Embryonic facial prominence (tissue), 1 donor: ENCODE measurements around the gene MAST4.
A peak's percentile ranks its signal among the peaks of the same experiment; 100 is the strongest.
"Not testable (repeated sequence)": the region's sequence is repeated elsewhere in the genome, so short reads cannot be mapped to it uniquely, and the experiment has no call there.

ENCODE experiments used
- DNase-seq: peaks from one replicate; pipeline ENCODE4 v3.0.0-alpha.2; 2016; ENCODE audit errors: extremely low spot score

MAST4 gene

DNA sequence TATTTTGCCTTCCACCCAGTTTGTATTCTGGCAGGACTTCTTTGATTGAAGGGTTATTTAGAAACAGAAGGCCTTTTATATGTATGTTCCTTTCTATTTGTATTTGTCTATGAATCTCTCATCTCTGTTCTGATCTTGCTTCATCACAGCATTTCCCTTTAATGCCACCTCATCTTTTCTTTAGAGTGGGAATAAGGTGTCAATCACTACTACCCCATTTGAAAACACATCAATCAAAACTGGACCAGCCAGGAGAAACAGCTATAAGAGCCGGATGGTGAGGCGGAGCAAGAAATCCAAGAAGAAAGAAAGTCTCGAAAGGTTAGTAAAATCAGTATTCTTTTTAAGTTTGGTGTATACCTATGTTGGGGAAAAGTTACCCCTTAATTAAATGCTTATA is 564.1 kb downstream of the MAST4 start:
- DNase-seq, result no peak

DNA sequence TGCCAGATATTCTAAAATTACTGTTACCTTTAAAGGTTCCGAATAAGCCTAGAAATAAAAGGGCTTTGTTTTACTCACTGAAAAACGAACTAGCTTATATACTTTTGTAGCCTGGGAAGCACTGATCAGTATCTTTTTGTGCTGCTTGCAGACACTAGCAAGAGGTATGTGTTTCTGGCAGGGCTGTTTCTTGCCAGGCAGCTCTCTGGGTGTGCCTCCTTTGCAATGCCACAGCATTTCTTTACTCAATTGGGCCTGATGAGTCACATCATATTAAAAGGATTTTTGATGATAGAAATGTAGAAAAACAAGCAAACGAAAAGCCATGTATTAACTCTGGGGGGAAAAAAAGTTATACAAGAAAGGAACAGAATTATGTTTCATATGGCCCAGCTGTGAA is 564.8 kb downstream of the MAST4 start:
- DNase-seq, result no peak

DNA sequence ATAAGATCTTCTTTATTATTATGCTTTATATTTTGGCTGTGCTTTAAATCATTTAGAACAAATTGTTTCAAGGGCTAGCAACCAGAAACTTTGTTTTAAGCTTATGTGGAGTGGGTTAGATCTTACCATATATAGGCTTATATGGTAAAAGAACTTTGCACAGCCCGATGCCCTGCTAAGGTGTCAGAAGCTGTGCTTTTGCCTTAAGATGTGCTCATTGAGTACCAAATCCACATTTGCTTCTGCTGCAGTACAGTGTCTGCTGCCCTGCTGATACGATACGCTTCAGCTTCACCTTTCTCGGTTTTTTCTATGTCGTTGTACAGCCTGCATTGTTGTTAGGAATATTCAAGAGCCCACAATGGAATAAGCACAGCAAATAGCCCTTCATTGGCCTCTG is 565.6 kb downstream of the MAST4 start:
- DNase-seq, result no peak

DNA sequence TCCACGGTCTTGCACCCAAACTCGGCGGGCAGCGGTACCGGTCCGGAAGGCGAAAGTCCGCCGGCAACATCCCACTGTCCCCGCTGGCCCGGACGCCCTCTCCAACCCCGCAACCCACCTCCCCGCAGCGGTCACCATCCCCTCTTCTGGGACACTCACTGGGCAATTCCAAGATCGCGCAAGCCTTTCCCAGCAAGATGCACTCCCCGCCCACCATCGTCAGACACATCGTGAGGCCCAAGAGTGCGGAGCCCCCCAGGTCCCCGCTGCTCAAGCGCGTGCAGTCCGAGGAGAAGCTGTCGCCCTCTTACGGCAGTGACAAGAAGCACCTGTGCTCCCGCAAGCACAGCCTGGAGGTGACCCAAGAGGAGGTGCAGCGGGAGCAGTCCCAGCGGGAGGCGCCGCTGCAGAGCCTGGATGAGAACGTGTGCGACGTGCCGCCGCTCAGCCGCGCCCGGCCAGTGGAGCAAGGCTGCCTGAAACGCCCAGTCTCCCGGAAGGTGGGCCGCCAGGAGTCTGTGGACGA is 567.1 kb downstream of the MAST4 start:
- DNase-seq, result no peak

DNA sequence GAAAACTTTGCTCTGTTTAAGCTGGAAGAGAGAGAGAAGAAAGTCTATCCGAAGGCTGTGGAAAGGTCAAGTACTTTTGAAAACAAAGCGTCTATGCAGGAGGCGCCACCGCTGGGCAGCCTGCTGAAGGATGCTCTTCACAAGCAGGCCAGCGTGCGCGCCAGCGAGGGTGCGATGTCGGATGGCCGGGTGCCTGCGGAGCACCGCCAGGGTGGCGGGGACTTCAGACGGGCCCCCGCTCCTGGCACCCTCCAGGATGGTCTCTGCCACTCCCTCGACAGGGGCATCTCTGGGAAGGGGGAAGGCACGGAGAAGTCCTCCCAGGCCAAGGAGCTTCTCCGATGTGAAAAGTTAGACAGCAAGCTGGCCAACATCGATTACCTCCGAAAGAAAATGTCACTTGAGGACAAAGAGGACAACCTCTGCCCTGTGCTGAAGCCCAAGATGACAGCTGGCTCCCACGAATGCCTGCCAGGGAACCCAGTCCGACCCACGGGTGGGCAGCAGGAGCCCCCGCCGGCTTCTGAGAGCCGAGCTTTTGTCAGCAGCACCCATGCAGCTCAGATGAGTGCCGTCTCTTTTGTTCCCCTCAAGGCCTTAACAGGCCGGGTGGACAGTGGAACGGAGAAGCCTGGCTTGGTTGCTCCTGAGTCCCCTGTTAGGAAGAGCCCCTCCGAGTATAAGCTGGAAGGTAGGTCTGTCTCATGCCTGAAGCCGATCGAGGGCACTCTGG is 567.8 kb downstream of the MAST4 start:
- no peak for DNase-seq

DNA sequence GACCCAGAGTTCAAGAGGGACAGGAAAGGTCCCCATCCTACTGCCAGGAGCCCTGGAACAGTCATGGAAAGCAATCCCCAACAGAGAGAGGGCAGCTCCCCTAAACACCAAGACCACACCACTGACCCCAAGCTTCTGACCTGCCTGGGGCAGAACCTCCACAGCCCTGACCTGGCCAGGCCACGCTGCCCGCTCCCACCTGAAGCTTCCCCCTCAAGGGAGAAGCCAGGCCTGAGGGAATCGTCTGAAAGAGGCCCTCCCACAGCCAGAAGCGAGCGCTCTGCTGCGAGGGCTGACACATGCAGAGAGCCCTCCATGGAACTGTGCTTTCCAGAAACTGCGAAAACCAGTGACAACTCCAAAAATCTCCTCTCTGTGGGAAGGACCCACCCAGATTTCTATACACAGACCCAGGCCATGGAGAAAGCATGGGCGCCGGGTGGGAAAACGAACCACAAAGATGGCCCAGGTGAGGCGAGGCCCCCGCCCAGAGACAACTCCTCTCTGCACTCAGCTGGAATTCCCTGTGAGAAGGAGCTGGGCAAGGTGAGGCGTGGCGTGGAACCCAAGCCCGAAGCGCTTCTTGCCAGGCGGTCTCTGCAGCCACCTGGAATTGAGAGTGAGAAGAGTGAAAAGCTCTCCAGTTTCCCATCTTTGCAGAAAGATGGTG is 568.8 kb downstream of the MAST4 start:
- no peak for DNase-seq

DNA sequence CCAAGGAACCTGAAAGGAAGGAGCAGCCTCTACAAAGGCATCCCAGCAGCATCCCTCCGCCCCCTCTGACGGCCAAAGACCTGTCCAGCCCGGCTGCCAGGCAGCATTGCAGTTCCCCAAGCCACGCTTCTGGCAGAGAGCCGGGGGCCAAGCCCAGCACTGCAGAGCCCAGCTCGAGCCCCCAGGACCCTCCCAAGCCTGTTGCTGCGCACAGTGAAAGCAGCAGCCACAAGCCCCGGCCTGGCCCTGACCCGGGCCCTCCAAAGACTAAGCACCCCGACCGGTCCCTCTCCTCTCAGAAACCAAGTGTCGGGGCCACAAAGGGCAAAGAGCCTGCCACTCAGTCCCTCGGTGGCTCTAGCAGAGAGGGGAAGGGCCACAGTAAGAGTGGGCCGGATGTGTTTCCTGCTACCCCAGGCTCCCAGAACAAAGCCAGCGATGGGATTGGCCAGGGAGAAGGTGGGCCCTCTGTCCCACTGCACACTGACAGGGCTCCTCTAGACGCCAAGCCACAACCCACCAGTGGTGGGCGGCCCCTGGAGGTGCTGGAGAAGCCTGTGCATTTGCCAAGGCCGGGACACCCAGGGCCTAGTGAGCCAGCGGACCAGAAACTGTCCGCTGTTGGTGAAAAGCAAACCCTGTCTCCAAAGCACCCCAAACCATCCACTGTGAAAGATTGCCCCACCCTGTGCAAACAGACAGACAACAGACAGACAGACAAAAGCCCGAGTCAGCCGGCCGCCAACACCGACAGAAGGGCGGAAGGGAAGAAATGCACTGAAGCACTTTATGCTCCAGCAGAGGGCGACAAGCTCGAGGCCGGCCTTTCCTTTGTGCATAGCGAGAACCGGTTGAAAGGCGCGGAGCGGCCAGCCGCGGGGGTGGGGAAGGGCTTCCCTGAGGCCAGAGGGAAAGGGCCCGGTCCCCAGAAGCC is 569.6 kb downstream of the MAST4 start:
- peak; percentile 59 for DNase-seq

DNA sequence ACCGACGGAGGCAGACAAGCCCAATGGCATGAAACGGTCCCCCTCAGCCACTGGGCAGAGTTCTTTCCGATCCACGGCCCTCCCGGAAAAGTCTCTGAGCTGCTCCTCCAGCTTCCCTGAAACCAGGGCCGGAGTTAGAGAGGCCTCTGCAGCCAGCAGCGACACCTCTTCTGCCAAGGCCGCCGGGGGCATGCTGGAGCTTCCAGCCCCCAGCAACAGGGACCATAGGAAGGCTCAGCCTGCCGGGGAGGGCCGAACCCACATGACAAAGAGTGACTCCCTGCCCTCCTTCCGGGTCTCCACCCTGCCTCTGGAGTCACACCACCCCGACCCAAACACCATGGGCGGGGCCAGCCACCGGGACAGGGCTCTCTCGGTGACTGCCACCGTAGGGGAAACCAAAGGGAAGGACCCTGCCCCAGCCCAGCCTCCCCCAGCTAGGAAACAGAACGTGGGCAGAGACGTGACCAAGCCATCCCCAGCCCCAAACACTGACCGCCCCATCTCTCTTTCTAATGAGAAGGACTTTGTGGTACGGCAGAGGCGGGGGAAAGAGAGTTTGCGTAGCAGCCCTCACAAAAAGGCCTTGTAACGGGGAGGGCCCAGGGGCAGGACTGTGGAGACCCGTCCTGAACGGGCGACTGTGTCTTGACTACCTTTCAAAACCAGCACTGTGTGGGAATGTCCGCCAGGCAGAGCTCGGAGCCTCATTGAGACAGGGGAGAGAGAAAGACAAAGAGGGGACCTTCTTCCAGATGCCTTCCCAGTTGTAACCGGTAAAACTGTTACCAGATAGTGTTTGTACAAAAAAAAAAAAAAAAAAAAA is 570.5 kb downstream of the MAST4 start:
- DNase-seq, result no peak

DNA sequence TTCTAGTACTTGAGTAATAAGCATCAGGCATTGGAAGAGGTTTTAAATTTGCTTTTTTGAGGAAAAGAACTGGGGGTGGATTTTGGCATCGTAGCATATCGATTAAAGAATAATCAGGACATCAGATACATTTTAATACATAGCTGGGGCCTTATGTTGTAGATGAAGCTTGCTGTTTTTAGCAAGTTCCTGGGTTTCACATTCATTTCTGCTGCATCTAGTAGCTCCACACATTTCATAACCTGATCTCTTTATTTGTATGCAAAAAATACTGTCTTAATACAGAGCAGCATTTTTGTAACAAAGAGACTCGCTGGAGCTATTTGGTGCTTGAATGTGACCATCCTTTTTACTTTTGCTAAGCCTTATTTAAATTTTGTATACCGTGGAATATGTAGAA is 571.9 kb downstream of the MAST4 start:
- DNase-seq, result no peak

DNA sequence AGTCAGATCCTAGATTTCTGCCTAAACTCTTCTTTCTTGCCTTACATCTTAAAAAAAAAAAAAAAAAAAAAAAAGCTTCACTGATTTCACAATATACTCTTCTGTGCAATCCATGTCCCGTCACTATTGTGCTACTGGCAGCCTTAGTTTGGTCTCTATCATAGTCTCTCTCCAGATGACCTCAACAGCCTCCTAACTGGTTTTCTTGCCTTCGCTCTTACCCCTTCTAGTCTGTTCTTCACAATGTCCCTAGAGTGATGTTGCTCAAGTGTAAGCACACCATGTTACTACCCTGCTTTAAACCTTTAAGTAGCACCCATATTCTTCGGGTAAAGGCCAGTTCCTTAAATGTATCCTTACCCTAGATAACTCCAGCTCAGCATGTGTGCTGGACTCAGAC is 574.6 kb downstream of the MAST4 start:
- DNase-seq, result no peak

DNA sequence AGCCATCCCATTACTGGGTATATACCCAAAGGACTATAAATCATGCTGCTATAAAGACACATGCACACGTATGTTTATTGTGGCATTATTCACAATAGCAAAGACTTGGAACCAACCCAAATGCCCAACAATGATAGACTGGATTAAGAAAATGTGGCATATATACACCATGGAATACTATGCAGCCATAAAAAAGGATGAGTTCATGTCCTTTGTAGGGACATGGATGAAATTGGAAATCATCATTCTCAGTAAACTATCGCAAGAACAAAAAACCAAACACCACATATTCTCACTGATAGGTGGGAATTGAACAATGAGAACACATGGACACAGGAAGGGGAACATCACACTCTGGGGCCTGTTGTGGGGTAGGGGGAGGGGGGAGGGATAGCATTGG is 577.2 kb downstream of the MAST4 start:
- not testable (repeated sequence) for DNase-seq

DNA sequence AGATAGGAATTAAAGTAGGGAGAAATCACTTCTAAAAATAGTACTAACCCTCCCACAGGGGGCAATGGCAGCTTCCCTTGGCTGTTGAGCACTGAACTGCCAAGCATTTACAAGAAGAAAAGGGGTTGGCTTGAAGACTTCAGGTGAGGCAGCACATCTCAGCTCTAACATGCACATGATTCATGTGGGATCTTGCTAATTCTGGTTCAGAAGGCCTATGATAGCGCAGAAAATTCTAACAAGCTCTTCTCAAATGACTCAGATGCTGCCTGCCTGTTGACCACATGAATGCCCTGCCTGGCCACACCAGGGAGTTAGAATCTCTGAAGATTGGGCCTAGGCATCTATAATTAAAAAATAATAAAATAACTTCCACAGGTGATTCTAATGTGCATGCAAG is 577.8 kb downstream of the MAST4 start:
- DNase-seq, result no peak

DNA sequence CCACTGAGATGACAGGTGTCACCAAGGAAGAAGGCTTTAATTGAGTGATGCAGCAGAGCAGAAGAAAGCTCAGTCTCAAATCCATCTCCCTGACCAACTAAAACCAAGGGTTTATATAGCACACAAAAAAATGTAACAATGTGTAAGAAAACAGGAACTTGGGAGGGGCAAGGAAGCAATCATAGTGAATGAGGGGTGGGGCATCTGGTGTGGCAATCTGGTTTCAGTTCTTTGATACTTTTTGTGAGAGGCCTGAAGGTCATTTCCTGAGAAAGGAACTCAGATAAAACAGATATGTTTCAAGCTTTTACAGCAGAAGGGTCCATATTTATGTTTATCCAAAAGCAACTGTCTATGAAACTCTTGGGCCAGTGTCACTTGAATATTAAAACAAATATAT is 580.7 kb downstream of the MAST4 start:
- no peak for DNase-seq

DNA sequence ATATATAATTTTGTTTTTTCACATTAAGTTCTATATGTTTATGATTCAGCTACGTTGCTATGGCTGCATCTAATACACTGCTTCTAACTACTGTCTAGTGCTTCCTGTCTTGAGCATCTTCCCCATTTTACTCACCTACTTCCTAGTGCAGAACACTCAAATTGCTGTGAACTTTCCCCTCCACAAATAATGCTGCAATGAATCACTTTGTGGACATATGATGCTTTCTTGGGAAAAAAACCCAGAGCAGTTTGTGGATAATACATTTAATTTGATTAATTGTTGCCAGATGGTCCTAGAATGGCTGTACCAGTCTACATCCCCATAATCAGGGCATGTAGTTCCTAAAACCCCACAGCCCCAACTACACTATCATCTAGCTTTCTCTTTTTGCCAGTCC is 581.9 kb downstream of the MAST4 start:
- DNase-seq, result no peak

DNA sequence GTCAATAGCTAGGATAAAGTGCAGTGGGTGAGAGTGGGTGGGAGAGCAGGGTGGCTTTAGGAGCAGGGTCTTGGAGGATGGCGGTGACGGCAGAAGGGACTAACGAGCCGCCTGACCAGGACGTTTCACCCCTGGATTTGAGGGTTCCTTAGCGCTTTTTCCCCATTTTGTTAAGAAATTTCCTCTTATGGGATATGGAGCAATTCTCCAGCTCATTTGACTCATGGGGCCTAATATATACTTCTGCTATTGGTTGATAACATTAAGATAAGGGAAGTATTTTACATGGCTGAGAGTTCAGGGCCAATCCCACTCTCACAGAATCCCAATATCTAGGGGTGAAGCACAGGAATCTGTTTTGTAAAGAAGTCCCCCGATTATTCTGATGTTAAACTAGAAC is 582.8 kb downstream of the MAST4 start:
- DNase-seq, result no peak

DNA sequence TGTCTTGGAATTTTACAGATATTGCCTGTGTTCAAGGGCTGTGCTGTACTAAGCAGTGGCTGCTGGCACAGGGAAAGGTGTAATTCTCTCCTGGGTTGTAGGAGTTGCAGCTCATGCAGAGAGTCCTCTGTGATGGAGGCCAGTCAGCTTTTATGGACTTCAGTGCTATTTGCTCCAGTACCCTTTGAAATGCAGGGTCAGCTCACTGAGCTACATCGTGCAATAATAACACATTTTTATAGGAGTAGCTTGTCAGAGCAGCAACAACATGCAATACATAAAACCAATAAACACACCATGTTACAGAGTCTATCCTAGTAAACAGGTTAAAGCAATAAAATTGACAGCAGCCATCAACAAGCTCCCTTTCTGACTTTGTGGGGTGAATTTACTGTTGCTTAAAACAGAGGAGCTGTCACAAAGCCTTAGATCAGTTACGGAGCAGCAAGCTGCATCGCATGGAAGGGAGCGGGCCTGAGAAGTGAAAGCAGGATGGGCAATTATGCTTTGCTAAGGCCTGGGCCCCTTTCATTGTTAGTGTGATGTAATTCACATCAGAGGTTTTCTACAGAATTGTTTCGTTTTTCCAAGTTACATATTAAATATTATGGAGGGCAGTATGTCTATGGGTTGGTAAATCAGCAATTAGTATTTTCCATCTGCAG is 583.6 kb downstream of the MAST4 start:
- DNase-seq, result no peak

DNA sequence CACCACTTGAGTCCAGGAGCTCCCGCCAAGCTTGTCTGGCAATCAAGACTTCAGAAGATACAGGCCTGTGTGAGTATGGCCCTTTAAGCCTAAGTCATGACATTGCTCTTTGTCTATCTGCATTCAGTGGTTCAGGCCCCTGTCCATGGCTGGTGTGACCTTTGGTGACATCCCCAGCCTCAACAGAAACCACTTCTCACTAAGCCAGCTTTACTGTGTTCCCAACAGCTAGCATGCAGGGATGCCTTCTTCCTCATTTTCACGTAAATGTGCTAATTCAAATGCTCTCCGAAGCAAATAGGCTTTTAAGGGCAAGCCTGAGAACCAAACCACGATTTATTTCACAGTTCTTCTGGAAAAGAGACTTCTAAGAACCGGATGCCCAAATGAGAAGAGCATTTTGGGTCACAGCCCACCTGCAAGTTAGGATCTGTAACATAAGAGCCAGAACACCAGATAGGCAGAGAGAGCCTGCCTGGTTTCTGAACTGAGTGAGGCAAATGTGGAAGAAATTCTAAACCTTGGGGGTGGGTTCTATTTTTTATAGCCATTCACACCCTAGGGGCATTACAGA is 585.5 kb downstream of the MAST4 start:
- DNase-seq, result no peak

DNA sequence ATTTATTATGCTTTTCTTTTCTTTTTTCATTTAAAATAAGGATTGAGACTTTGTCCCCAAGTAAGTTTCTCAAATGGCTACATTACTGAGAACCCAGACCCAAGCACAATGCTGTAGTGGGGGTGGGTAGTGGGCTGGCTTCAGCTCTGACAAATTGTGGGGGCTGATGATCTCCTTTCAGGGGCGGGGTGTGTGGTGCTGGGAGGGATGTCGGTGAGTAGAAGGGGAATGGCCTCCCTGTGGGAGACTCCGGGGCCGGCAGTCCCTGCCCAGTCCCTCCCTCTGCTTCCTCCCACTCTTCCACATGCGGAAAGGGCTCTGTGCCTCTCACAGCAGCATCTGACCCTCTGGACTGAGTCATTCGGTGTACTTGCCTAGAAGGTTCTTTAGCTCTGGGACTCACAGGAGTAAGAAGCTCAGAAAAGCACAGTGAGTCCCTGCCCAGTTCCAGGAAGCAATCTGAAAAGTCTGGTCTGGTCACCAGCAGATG is 586.2 kb downstream of the MAST4 start:
- DNase-seq, result no peak

DNA sequence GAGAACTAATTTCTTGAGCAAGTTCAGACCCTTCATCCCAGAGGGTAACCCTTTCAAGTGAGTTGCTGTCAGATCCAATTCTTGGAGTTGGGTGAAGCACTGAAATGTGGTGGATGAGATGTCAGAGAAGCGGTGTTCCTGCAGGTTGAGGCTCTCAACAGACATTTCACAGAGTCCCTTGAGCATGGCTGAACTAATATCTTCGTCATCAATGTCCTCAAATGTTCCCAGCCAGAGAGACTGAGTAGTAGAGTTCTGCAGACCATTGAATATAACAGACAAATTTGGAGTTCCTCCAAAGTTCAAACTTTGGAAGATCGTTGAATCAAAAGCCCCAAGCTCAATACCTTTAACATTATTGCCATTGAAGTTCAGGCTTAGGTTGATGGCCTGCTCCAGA is 587.7 kb downstream of the MAST4 start:
- DNase-seq, result no peak

DNA sequence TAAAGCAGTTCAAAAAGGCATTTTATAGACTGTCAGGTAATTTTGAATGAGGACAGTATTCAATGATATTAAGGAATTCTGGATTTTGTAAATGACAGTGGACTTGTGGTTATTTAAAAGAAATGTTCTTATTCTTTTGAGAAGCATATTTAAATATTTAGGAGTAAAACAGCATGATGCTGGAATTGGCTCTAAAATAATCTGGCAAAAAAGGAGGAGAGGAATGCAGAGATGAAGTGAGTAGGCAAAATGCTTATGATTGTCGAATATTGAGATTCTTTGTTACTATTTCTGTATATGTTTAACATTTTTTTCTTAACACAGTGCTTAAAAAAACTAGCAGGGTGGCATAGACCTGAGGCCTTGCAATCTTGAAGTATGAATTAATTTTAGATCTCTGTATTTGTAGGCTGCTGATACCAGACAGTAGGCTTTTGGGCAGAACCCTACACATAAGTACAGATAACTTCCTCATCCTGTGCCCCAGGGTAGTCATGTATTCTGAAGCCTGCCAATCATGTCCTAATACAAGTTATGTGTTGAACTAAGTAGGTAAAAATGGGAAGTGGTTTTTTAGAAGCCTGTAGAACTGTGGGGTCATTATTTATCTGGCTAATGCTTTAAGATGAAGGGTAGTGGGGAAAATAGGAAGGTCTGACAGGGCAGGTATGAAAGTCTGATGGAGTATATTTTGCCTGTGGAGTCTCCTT is 591.0 kb downstream of the MAST4 start:
- no peak for DNase-seq
